Measurements from ENCODE around the gene TLX2. TPM values are rescaled to one million over a fixed set of nuclear protein-coding genes. Genes with fewer than 3 reads are reported as not detected.

Gene TLX2
- not detected in 2 replicates for total RNA-seq

GRCh38 chr2:74514368-74515270, at the start of gene TLX2:
TSS of gene TLX2 (plus strand) at chr2:74514450. CDS start at chr2:74514807, 357 bp downstream.

GRCh38 chr2:74472086-74472944, 41.9 kb upstream of the TLX2 start, which contains the start of gene MRPL53:
TSS of gene MRPL53 (minus strand) at chr2:74472680. CDS start at chr2:74472660, 20 bp downstream.

GRCh38 chr2:74482801-74483674, 31.2 kb upstream of the TLX2 start, which contains the start of the genes CCDC142 and TTC31:
TSS of gene CCDC142 (minus strand) at chr2:74482998. CDS start at chr2:74482837, 161 bp downstream.
TSS of gene TTC31 (plus strand) at chr2:74483081. CDS start at chr2:74483096, 15 bp downstream.

GRCh38 chr2:74499267-74499939, 14.8 kb upstream of the TLX2 start, which contains the start of gene LBX2:
TSS of gene LBX2 (minus strand) at chr2:74499603. CDS start at chr2:74499537, 66 bp downstream.

GRCh38 chr2:74507145-74507925, 6.9 kb upstream of the TLX2 start, which contains the start of gene PCGF1:
TSS of gene PCGF1 (minus strand) at chr2:74507695. CDS start at chr2:74507668, 27 bp downstream.

GRCh38 chr2:74525717-74526648, 11.7 kb downstream of the TLX2 start, which contains the start of gene DQX1:
TSS of gene DQX1 (minus strand) at chr2:74526231. CDS start at chr2:74525729, 502 bp downstream.

GRCh38 chr2:74529357-74530238, 15.3 kb downstream of the TLX2 start, which contains the start of the genes AUP1 and HTRA2:
TSS of gene AUP1 (minus strand) at chr2:74529706. CDS start at chr2:74529629, 77 bp downstream.
TSS of gene HTRA2 (plus strand) at chr2:74529933. CDS start at chr2:74530007, 74 bp downstream.

GRCh38 chr2:74553892-74554819, 39.9 kb downstream of the TLX2 start, which contains the start of the genes DOK1 and LOXL3:
TSS of gene DOK1 (plus strand) at chr2:74554720. CDS start at chr2:74554755, 35 bp downstream.
TSS of gene LOXL3 (minus strand) at chr2:74553942. CDS start at chr2:74552634, 1,308 bp downstream.

Other genes with a start within 250 kb of the TLX2 start
- gene SLC4A5, start 171.0 kb upstream of the TLX2 start, total RNA-seq = 0.09 TPM in 1 of 2 replicates, not detected in the other
- gene DCTN1, start 134.1 kb upstream of the TLX2 start, total RNA-seq = 147 and 177 TPM in 2 replicates
- 0.09 and 0.19 TPM in 2 replicates for gene C2orf81, start 92.8 kb upstream of the TLX2 start, total RNA-seq
- 43.6 and 46.7 TPM in 2 replicates for gene WDR54, start 92.7 kb upstream of the TLX2 start, total RNA-seq
- 6.7 and 9.0 TPM in 2 replicates for gene RTKN, start 72.5 kb upstream of the TLX2 start, total RNA-seq
- 8.5 and 15.2 TPM in 2 replicates for gene INO80B, start 59.4 kb upstream of the TLX2 start, total RNA-seq
- 30.9 and 36.8 TPM in 2 replicates for gene WBP1, start 56.0 kb upstream of the TLX2 start, total RNA-seq
- 46.2 and 60.4 TPM in 2 replicates for gene MOGS, start 49.1 kb upstream of the TLX2 start, total RNA-seq
- 49.9 and 50.5 TPM in 2 replicates for gene MRPL53, start 41.8 kb upstream of the TLX2 start, total RNA-seq
- gene CCDC142, start 31.5 kb upstream of the TLX2 start, total RNA-seq = 13.0 and 24.2 TPM in 2 replicates
- gene TTC31, start 31.4 kb upstream of the TLX2 start, total RNA-seq = 6.8 and 9.5 TPM in 2 replicates
- 1.4 and 2.1 TPM in 2 replicates for gene LBX2, start 14.8 kb upstream of the TLX2 start, total RNA-seq
- gene PCGF1, start 6.8 kb upstream of the TLX2 start, total RNA-seq = 13.7 and 16.8 TPM in 2 replicates
- 0.09 TPM in 1 of 2 replicates, not detected in the other for gene DQX1, start 11.8 kb downstream of the TLX2 start, total RNA-seq
- 91.2 and 104 TPM in 2 replicates for gene AUP1, start 15.3 kb downstream of the TLX2 start, total RNA-seq
- 43.3 and 47.2 TPM in 2 replicates for gene HTRA2, start 15.5 kb downstream of the TLX2 start, total RNA-seq
- 0.99 and 31.5 TPM in 2 replicates for gene LOXL3, start 39.5 kb downstream of the TLX2 start, total RNA-seq
- gene DOK1, start 40.3 kb downstream of the TLX2 start, total RNA-seq = 14.6 and 24.3 TPM in 2 replicates
- gene M1AP, start 133.9 kb downstream of the TLX2 start, total RNA-seq = not detected in 2 replicates
- 4.0 and 5.9 TPM in 2 replicates for gene SEMA4F, start 139.8 kb downstream of the TLX2 start, total RNA-seq

All from endothelial cell of coronary artery (primary cell).